Ovary (tissue), 9 donors: ENCODE data around the gene DNAJA3. TPM values are rescaled to one million over a fixed set of nuclear protein-coding genes. Genes with fewer than 3 reads are reported as not detected.

ENCODE experiments used
- DNase-seq, 5 donors: peaks; one replicate each; pipeline ENCODE4 v3.0.0-alpha.2; 2019 to 2020
- H3K27ac ChIP-seq, 2 donors: fragments of 200-600 bp; one replicate each; pipeline versions ENCODE4 v1.5.1 to v1.8.0; 2019 to 2022
- H3K27me3 ChIP-seq: fragments of 200-600 bp; one replicate; pipeline ENCODE4 v1.8.0; 2022
- H3K36me3 ChIP-seq: fragments of 200-600 bp; sonication (generic); one replicate; pipeline ENCODE4 v1.5.1; 2019
- H3K4me1 ChIP-seq: one replicate; pipeline ENCODE4 v1.8.1; 2013; ENCODE audit warnings: mild to moderate bottlenecking, moderate library complexity; ENCODE audit not compliant: insufficient read depth
- H3K4me3 ChIP-seq: fragments of 200-600 bp; sonication (generic); one replicate; pipeline ENCODE4 v1.5.1; 2017
- H3K9me3 ChIP-seq, 2 donors: fragments of 200-600 bp in 1 of 2; sonication (generic) in 1 of 2; one replicate each; pipeline versions ENCODE4 v1.5.1 to v1.8.1; 2013 to 2019; ENCODE audit warnings: mild to moderate bottlenecking in 1 of 2, moderate library complexity in 1 of 2
- EP300 ChIP-seq: sonication (generic); formaldehyde crosslinking; IDR thresholded peaks from one replicate; pipeline ENCODE4 v1.6.1; 2017; ENCODE audit warnings: antibody characterized with exemption
- POLR2A ChIP-seq: fragments of 450-650 bp; IDR thresholded peaks from one replicate; pipeline ENCODE4 v1.6.1; 2017; ENCODE audit warnings: antibody characterized with exemption, mild to moderate bottlenecking, moderate library complexity
- WGBS, 3 donors: extraction: QIAGEN DNeasy Blood & Tissue Kit in 1 of 3; methylation state at CpG; one replicate each; pipeline versions ENCODE4 v1.1.5 to v1.1.7; 2013 to 2017; 5-methylcytosine and 5-hydroxymethylcytosine counted together
- intact Hi-C, 4 donors: fragments of 100-400 bp; cut with DNase I; formaldehyde crosslinking; loops; one replicate each; pipeline versions ENCODE4 v1.11.0 to v1.15.1; 2022 to 2023
- polyA plus RNA-seq, 2 donors: library from polyadenylated mRNA; stranded (reverse); fragments of 200-250 nt in 1 of 2; fragments of 350-450 nt in 1 of 2; fragmentation: Illumina TruSeq in 1 of 2; extraction: RNeasy Lipid Tissue Mini Kit (QIAGEN cat#74804) in 1 of 2; gene quantifications; one replicate each; pipeline ENCODE4 v1.2.3, GENCODE V29; 2013 to 2014
- total RNA-seq, 7 donors: library from RNA; depleted of rRNA in 2 of 7; stranded (reverse); fragments of >200 nt in 2 of 7; fragmentation: NEBNext Ultra II Directional in 3 of 7; extraction: Animal tissue kit (Norgen Biotek cat#: 25700) in 3 of 7; gene quantifications; one replicate each; pipeline versions ENCODE4 v1.1.0 to v1.2.4, GENCODE V29; 2016 to 2023
- TF ChIP-seq, protein P1 (sequence below), 3 donors: fragments of 450-650 bp in 2 of 3; fragments of 200-600 bp in 1 of 3; IDR thresholded peaks; one replicate each; pipeline versions ENCODE4 v1.5.1 to v1.8.0; 2016 to 2022; ENCODE audit warnings: antibody characterized with exemption in 3 of 3, mild to moderate bottlenecking in 1 of 3
- donor health status: DM: no; HTN: no; CAD: no; lungs with moderate emphysema.
- donor health status: DM: no; HTN: no; CAD: no.
- donor health status: Bipolar disorder and iron deficiency.
- donor health status: DM: yes; HTN: yes; CAD: no.
- donor health status: DM: no; HTN: no; CAD: no.
- donor health status: DM: yes; HTN: yes; CAD: no.

Gene DNAJA3
- total and polyA plus RNA-seq, 9 donors = 26.4 to 47.0 (median 35.2) TPM

DNA sequence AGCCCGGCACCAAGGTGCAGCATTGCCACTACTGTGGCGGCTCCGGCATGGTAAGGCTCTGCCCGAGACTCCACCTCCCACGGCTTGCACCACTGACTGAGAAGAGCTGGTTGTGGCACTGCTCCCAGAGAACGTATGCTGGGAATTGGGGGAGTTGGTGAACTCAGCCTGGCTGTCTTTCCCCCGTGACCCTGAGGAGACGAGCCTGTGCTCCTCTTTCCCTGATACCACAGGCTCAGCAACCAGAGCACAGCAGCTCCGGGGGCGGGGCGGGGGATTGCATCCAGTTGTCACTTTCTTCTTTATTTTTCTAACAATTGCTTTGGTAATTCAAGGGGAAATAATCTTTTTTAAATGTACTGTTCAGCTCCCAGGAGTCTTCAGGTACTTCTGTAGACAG, 16.7 kb downstream of the DNAJA3 start:
- H3K27me3 ChIP-seq = no peaks in the 10 kb centered on the region
- H3K4me3 ChIP-seq = no peak overlapping the region
- no peaks in the 10 kb centered on the region for H3K4me1 ChIP-seq
- H3K9me3 ChIP-seq = no peaks in the 10 kb centered on the region
- DNase-seq = no peak
- WGBS, 3 donors = 78 to 85% (median 81%) methylated on average over 11 of the region's 11 CpGs
- TF ChIP-seq POLR2A = no peak
- TF ChIP-seq EP300 = no peak
- TF ChIP-seq, protein P1, sequence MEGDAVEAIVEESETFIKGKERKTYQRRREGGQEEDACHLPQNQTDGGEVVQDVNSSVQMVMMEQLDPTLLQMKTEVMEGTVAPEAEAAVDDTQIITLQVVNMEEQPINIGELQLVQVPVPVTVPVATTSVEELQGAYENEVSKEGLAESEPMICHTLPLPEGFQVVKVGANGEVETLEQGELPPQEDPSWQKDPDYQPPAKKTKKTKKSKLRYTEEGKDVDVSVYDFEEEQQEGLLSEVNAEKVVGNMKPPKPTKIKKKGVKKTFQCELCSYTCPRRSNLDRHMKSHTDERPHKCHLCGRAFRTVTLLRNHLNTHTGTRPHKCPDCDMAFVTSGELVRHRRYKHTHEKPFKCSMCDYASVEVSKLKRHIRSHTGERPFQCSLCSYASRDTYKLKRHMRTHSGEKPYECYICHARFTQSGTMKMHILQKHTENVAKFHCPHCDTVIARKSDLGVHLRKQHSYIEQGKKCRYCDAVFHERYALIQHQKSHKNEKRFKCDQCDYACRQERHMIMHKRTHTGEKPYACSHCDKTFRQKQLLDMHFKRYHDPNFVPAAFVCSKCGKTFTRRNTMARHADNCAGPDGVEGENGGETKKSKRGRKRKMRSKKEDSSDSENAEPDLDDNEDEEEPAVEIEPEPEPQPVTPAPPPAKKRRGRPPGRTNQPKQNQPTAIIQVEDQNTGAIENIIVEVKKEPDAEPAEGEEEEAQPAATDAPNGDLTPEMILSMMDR (IDR thresholded peaks at IDR 0.05) = no peak
- intact Hi-C loops = no loop called here
- H3K36me3 ChIP-seq = no peaks in the 10 kb centered on the region
- no peak overlapping the region for H3K27ac ChIP-seq

DNA sequence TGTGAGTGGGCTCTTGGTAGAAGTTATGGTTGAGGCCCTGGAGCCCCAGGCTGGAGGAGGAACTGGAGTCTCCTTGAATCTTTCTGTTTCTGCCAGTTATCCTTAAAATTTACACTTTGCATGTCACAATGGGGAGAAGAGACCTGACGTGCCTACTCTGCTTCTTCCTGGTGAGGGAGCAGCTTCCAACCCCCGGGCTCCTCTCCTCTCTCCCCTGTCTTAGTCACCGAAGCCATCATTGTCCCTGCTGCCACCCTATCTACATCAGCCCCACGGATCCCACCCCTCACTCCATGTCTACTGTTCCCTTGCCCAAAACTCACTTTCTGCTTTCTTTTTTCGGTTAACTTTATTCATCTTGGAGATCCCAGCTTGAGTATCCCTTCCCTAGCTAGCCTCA, 17.6 kb downstream of the DNAJA3 start:
- intact Hi-C loops = no loop called here
- no peak overlapping the region for H3K27ac ChIP-seq
- H3K4me3 ChIP-seq = no peak overlapping the region
- no peaks in the 10 kb centered on the region for H3K4me1 ChIP-seq
- no peaks in the 10 kb centered on the region for H3K27me3 ChIP-seq
- TF ChIP-seq POLR2A = no peak
- no peak for TF ChIP-seq EP300
- TF ChIP-seq, protein P1 (IDR thresholded peaks at IDR 0.05) = no peak
- DNase-seq = no peak
- WGBS, 3 donors = 77 to 83% (median 82%) methylated on average over 5 of the region's 5 CpGs
- no peaks in the 10 kb centered on the region for H3K9me3 ChIP-seq
- no peaks in the 10 kb centered on the region for H3K36me3 ChIP-seq

DNA sequence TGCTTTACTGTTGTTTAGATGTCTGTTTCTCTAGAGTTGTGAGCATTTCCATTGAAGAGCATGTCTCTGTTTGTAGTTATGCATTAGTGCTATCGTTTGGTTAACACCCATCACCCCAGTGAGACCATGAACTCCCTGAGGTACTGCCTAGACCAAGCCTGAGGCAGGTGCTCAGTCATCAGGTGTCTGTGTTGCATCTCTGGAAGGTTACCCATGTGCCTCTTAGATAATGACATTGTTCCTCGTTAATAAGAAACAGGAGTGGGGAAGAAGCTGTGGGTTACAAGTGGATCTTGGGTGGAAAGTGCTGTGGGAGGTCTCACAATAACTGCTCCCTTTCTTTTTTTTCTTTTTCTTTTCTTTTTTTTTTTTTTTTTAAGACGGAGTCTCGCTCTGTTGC, 18.3 kb downstream of the DNAJA3 start:
- 84 to 94% (median 88%) methylated on average over 4 of the region's 4 CpGs for WGBS, 3 donors
- no peak for DNase-seq
- Histone ChIP-seq H3K9me3 (no peaks in the 10 kb centered on the region), H3K27ac (no peak overlapping the region), H3K36me3 (no peaks in the 10 kb centered on the region), H3K4me3 (no peak overlapping the region), H3K27me3 (no peaks in the 10 kb centered on the region), H3K4me1 (no peaks in the 10 kb centered on the region)
- TF ChIP-seq POLR2A (no peak), EP300 (no peak)
- TF ChIP-seq, protein P1 (IDR thresholded peaks at IDR 0.05) = no peak
- intact Hi-C loops = no loop called here

DNA sequence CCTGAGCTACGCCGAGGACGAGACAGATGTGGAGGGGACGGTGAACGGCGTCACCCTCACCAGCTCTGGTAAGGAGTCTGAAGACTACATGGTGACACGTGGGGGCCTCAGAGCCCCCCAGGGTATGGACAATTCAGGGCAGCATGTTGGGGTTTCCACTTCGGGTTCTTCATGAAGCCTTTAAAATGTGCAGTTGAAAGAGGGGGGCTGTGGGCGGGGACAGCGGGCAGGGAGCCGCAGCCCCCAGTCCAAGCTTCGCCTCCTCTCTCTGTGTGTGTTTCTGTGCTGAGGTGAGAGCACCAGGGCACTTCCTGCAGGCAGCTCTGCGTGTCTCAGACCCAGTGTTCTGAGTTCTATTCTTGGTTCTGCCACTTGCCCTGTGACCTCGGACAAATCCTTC, 24.8 kb downstream of the DNAJA3 start:
- no peak for DNase-seq
- WGBS, 3 donors = 90 to 91% (median 91%) methylated on average over 14 of the region's 14 CpGs
- intact Hi-C loops = no loop called here
- no peaks in the 10 kb centered on the region for H3K9me3 ChIP-seq
- TF ChIP-seq, protein P1 (IDR thresholded peaks at IDR 0.05) = no peak
- TF ChIP-seq EP300 (no peak), POLR2A (no peak)
- no peak overlapping the region for H3K4me3 ChIP-seq
- no peaks in the 10 kb centered on the region for H3K4me1 ChIP-seq
- no peak overlapping the region for H3K27ac ChIP-seq
- H3K36me3 ChIP-seq = no peaks in the 10 kb centered on the region
- no peaks in the 10 kb centered on the region for H3K27me3 ChIP-seq
